Astrocyte (in vitro differentiated cells and primary cell): ENCODE data around the gene PRKCA. TPM values are rescaled to one million over a fixed set of nuclear protein-coding genes. Genes with fewer than 3 reads are reported as not detected.

Experiments
- DNase-seq: peaks from one replicate; pipeline ENCODE4 v3.0.0-alpha.2; 2010; ENCODE audit warnings: low read depth
- FAIRE-seq: peaks from 2 replicates; lab custom pipeline; 2011; peaks lifted over from hg19 to GRCh38; lab: Jason Lieb, UNC
- H2AFZ ChIP-seq: 2 replicates; pipeline ENCODE4 v1.6.0; 2012; ENCODE audit warnings: low read depth, low read length, inconsistent platforms
- H3K27ac ChIP-seq: 2 replicates; pipeline ENCODE4 v1.5.1; 2011; ENCODE audit warnings: low read depth, low read length, inconsistent platforms
- H3K27me3 ChIP-seq: 2 replicates; pipeline ENCODE4 v1.6.0; 2011; ENCODE audit warnings: low read length, inconsistent platforms; ENCODE audit not compliant: insufficient read depth
- H3K36me3 ChIP-seq: 2 replicates; pipeline ENCODE4 v1.5.1; 2011; ENCODE audit warnings: low read length, inconsistent platforms; ENCODE audit not compliant: insufficient read depth
- H3K4me1 ChIP-seq: 2 replicates; pipeline ENCODE4 v1.5.1; 2011; ENCODE audit warnings: low read length, inconsistent platforms; ENCODE audit not compliant: insufficient read depth
- H3K4me2 ChIP-seq: 2 replicates; pipeline ENCODE4 v1.6.0; 2012; ENCODE audit warnings: low read length, inconsistent platforms
- H3K4me3 ChIP-seq: 2 replicates; pipeline ENCODE4 v1.5.1; 2011; ENCODE audit warnings: low read depth, mild to moderate bottlenecking, low read length, inconsistent platforms; ENCODE audit not compliant: insufficient read depth
- H3K79me2 ChIP-seq: 2 replicates; pipeline ENCODE4 v1.6.0; 2012; ENCODE audit warnings: mild to moderate bottlenecking, low read length, inconsistent platforms; ENCODE audit not compliant: insufficient read depth
- H3K9ac ChIP-seq: 2 replicates; pipeline ENCODE4 v1.6.0; 2012; ENCODE audit warnings: mild to moderate bottlenecking, low read length, inconsistent platforms
- H3K9me3 ChIP-seq: 2 replicates; pipeline ENCODE4 v1.5.1; 2012; ENCODE audit warnings: low read depth, mild to moderate bottlenecking, low read length, inconsistent platforms; ENCODE audit not compliant: insufficient read depth
- H4K20me1 ChIP-seq: 2 replicates; pipeline ENCODE4 v1.6.0; 2012; ENCODE audit warnings: low read length, inconsistent platforms; ENCODE audit not compliant: insufficient read depth
- H3K27ac Mint-ChIP-seq: one replicate; pipeline ENCODE4 v1.8.0; 2021; ENCODE audit warnings: mild to moderate bottlenecking, mixed read lengths; ENCODE audit not compliant: unreplicated experiment
- H3K27me3 Mint-ChIP-seq: one replicate; pipeline ENCODE4 v1.8.0; 2021; ENCODE audit warnings: low read depth, mixed read lengths; ENCODE audit not compliant: unreplicated experiment
- H3K36me3 Mint-ChIP-seq: one replicate; pipeline ENCODE4 v1.8.0; 2021; ENCODE audit warnings: low read depth, mixed read lengths; ENCODE audit not compliant: unreplicated experiment
- H3K4me1 Mint-ChIP-seq: one replicate; pipeline ENCODE4 v1.8.0; 2021; ENCODE audit warnings: low read depth, mixed read lengths; ENCODE audit not compliant: unreplicated experiment
- H3K4me3 Mint-ChIP-seq: one replicate; pipeline ENCODE4 v1.8.0; 2021; ENCODE audit warnings: mild to moderate bottlenecking, moderate library complexity, mixed read lengths; ENCODE audit not compliant: unreplicated experiment
- H3K9me3 Mint-ChIP-seq: one replicate; pipeline ENCODE4 v1.8.0; 2021; ENCODE audit warnings: mild to moderate bottlenecking, mixed read lengths; ENCODE audit not compliant: unreplicated experiment
- EZH2 ChIP-seq: IDR thresholded peaks from 2 replicates; pipeline ENCODE4 v1.6.1; 2012; ENCODE audit warnings: mild to moderate bottlenecking, low read length, inconsistent platforms; ENCODE audit not compliant: insufficient read depth
- total RNA-seq: library from RNA; stranded (reverse); gene quantifications from 2 replicates; pipeline ENCODE4 v1.2.1, GENCODE V29; 2021
- TF ChIP-seq, protein P1 (sequence below): IDR thresholded peaks from 2 replicates; pipeline ENCODE4 v1.5.1; 2011; ENCODE audit warnings: low read depth, mild to moderate bottlenecking, inconsistent platforms, low read length, moderate library complexity; ENCODE audit not compliant: insufficient read depth

The PRKCA gene
- total RNA-seq, 1 donor from 2014 or later: 49.9 TPM

DNA sequence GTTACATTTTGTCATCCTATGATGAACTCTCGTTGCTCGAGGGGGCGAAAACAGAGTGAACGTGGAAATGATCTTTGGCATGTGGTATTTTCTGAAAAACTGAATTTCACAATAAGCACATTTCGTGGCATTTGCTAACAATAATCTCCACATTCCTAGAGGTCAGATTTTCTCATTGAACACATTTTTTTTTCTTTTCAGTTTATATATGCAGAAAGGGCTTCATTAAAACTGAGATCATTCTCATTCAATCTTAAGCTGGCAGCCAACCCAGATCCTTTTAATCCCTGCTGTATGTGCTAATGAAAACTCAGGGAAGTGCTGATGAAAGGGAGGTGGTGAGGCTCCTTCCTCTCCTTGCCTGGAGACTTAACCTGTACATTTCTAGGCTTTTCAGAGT is 52.6 kb downstream of the PRKCA start:
- H3K36me3 Mint-ChIP-seq: no peaks in the 10 kb centered on the region
- peaks cover 21% of the 10 kb centered on the region for H3K4me1 Mint-ChIP-seq
- H3K9me3 Mint-ChIP-seq: no peaks in the 10 kb centered on the region
- FAIRE-seq: no peak
- no peaks in the 10 kb centered on the region for H3K27me3 ChIP-seq
- peak overlapping the region; percentile 27 for H3K4me2 ChIP-seq
- H3K4me1 ChIP-seq: peaks cover 22% of the 10 kb centered on the region
- peak overlapping the region; percentile 2 for H3K27ac ChIP-seq
- no peak overlapping the region for H3K27ac Mint-ChIP-seq
- no peak overlapping the region for H3K9ac ChIP-seq
- no peaks in the 10 kb centered on the region for H3K36me3 ChIP-seq
- no peaks in the 10 kb centered on the region for H3K9me3 ChIP-seq
- H3K27me3 Mint-ChIP-seq: no peaks in the 10 kb centered on the region
- peaks cover 65% of the 10 kb centered on the region for H4K20me1 ChIP-seq
- H3K4me3 Mint-ChIP-seq: no peak overlapping the region
- H2AFZ ChIP-seq: no peak overlapping the region
- peak; percentile 59 for DNase-seq
- H3K79me2 ChIP-seq: peaks cover 66% of the 10 kb centered on the region
- TF ChIP-seq EZH2: no peak
- TF ChIP-seq, protein P1, sequence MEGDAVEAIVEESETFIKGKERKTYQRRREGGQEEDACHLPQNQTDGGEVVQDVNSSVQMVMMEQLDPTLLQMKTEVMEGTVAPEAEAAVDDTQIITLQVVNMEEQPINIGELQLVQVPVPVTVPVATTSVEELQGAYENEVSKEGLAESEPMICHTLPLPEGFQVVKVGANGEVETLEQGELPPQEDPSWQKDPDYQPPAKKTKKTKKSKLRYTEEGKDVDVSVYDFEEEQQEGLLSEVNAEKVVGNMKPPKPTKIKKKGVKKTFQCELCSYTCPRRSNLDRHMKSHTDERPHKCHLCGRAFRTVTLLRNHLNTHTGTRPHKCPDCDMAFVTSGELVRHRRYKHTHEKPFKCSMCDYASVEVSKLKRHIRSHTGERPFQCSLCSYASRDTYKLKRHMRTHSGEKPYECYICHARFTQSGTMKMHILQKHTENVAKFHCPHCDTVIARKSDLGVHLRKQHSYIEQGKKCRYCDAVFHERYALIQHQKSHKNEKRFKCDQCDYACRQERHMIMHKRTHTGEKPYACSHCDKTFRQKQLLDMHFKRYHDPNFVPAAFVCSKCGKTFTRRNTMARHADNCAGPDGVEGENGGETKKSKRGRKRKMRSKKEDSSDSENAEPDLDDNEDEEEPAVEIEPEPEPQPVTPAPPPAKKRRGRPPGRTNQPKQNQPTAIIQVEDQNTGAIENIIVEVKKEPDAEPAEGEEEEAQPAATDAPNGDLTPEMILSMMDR: no peak
- H3K4me3 ChIP-seq: no peak overlapping the region

DNA sequence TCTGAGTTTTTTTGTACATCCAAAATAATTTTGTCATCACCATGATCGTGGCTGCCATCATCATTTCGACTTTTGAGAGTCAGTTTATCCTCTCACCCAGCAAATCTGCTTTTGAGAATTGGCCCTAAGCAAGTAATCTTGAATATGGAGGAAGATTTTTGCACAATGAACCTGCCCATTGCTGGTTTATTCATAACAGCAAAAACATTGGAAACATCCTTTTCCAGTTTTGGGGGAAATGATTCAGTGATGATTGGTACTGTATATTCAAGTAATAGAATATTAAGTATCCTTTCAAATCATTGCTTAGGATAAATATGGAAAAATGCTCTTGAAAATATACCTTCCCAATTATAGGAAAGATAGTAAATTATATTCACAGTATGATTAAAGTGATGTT is 53.1 kb downstream of the PRKCA start:
- Mint-ChIP-seq H3K27me3 (no peaks in the 10 kb centered on the region), H3K9me3 (no peaks in the 10 kb centered on the region), H3K4me1 (peaks cover 19% of the 10 kb centered on the region), H3K27ac (no peak overlapping the region), H3K4me3 (no peak overlapping the region), H3K36me3 (no peaks in the 10 kb centered on the region)
- H3K9ac ChIP-seq: no peak overlapping the region
- peaks cover 66% of the 10 kb centered on the region for H3K79me2 ChIP-seq
- H3K4me1 ChIP-seq: peaks cover 22% of the 10 kb centered on the region
- no peak for FAIRE-seq
- H3K27ac ChIP-seq: no peak overlapping the region
- TF ChIP-seq EZH2: no peak
- TF ChIP-seq, protein P1: no peak
- H3K4me2 ChIP-seq: peak overlapping the region; percentile 27
- H2AFZ ChIP-seq: no peak overlapping the region
- H3K36me3 ChIP-seq: no peaks in the 10 kb centered on the region
- H4K20me1 ChIP-seq: peaks cover 67% of the 10 kb centered on the region
- no peaks in the 10 kb centered on the region for H3K27me3 ChIP-seq
- no peak overlapping the region for H3K4me3 ChIP-seq
- no peak for DNase-seq
- no peaks in the 10 kb centered on the region for H3K9me3 ChIP-seq

DNA sequence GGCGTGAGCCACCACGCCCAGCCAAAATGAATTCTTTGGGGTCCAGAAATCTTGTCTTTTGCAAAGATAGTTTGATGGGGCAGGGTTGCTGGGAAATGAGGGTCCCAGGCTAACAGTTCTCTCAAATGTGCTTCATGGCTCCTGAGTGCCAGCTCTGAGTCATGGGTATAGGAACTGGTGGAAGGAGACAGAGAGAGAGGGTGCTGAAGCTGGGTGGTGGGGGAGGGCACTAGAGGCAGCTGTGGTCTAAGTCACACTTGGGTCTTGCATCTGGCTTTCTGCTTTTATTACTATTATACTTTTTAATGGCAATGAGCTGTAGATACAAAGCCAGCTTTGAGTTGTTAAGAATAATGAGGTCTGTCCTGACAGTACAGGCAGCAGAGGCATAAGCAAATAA is 54.6 kb downstream of the PRKCA start:
- H4K20me1 ChIP-seq: peaks cover 64% of the 10 kb centered on the region
- TF ChIP-seq EZH2: no peak
- TF ChIP-seq, protein P1: no peak
- Mint-ChIP-seq H3K27ac (no peak overlapping the region), H3K4me3 (no peak overlapping the region), H3K4me1 (peaks cover 18% of the 10 kb centered on the region), H3K9me3 (no peaks in the 10 kb centered on the region), H3K36me3 (no peaks in the 10 kb centered on the region), H3K27me3 (no peaks in the 10 kb centered on the region)
- FAIRE-seq (no peak), DNase-seq (no peak)
- no peaks in the 10 kb centered on the region for H3K9me3 ChIP-seq
- peaks cover 64% of the 10 kb centered on the region for H3K79me2 ChIP-seq
- no peaks in the 10 kb centered on the region for H3K36me3 ChIP-seq
- H3K4me1 ChIP-seq: peaks cover 22% of the 10 kb centered on the region
- H2AFZ ChIP-seq: no peak overlapping the region
- no peaks in the 10 kb centered on the region for H3K27me3 ChIP-seq
- no peak overlapping the region for H3K27ac ChIP-seq
- no peak overlapping the region for H3K4me2 ChIP-seq
- H3K9ac ChIP-seq: no peak overlapping the region
- H3K4me3 ChIP-seq: no peak overlapping the region
